ENCODE measurements around the gene KCNB1.
A peak's percentile ranks its signal among the peaks of the same experiment; 100 is the strongest.

KCNB1 gene

GRCh38 chr20:49408509-49409104 lies 73.9 kb downstream of the KCNB1 start:
- no peak overlapping the region for H2BK15ac ChIP-seq (ENCODE audit: low read length)
- H3K4ac ChIP-seq (ENCODE audit: low read length), result no peak overlapping the region
- H4K8ac ChIP-seq (ENCODE audit: low read depth, low read length), result no peak overlapping the region
- no peak for DNase-seq (ENCODE audit: low spot score)
- H3K23ac ChIP-seq (ENCODE audit: low read depth, low read length, poor library complexity), result no peak overlapping the region
- H2BK5ac ChIP-seq (ENCODE audit: low read length), result no peak overlapping the region
- H3K27me3 ChIP-seq (ENCODE audit: control insufficient read depth in 3 of 3, insufficient read depth in 3 of 3, low read depth in 1 of 3, low read length in 3 of 3), result peaks cover 0 to 5% (median 0%) of the 10 kb centered on the region in 3 experiments
- no peaks in the 10 kb centered on the region for H3K79me1 ChIP-seq (ENCODE audit: low read depth, low read length)
- H3K36me3 ChIP-seq (replicated peaks in 1 of 2; ENCODE audit: control insufficient read depth in 2 of 2, insufficient read depth in 2 of 2, low read length in 2 of 2), result no peaks in the 10 kb centered on the region
- H2AK5ac ChIP-seq (ENCODE audit: low read depth, low read length), result peak overlapping the region; percentile 25
- H2AFZ ChIP-seq (ENCODE audit: low read length), result no peak overlapping the region
- peaks cover 0 to 1% of the 10 kb centered on the region in 2 donors for H3K9me3 ChIP-seq (replicated peaks in 1 of 2; ENCODE audit: control insufficient read depth in 2 of 2, insufficient read depth in 1 of 2, low read depth in 1 of 2, low read length in 2 of 2)
- peaks cover 0 to 2% of the 10 kb centered on the region in 2 donors for H3K4me1 ChIP-seq (ENCODE audit: control insufficient read depth in 2 of 2, insufficient read depth in 1 of 2, low read depth in 1 of 2, low read length in 2 of 2)
- H3K18ac ChIP-seq (ENCODE audit: low read length), result no peak overlapping the region
- H3K27ac ChIP-seq (replicated peaks; ENCODE audit: low read length), result no peak overlapping the region
- H2BK12ac ChIP-seq (ENCODE audit: low read length), result no peak overlapping the region
- no CpG with 5 or more reads among the region's 11 CpGs for WGBS, 2 donors (ENCODE audit: extremely low coverage in 2 of 2, insufficient read length in 2 of 2, insufficient replicate concordance in 1 of 2)
- no peak overlapping the region for H3K9ac ChIP-seq (ENCODE audit: low read depth, low read length, poor library complexity)
- H3K14ac ChIP-seq (ENCODE audit: low read length), result no peak overlapping the region
- no peak overlapping the region for H3K4me2 ChIP-seq (ENCODE audit: insufficient read depth, low read length, poor library complexity, severe bottlenecking)
- no peak overlapping the region for H2BK120ac ChIP-seq (ENCODE audit: low read depth, low read length)
- H4K91ac ChIP-seq (ENCODE audit: low read depth, low read length, poor library complexity), result no peak overlapping the region
- no peak overlapping the region for H3K4me3 ChIP-seq (ENCODE audit: low read length in 2 of 2)

GRCh38 chr20:49406666-49407065 lies 75.8 kb downstream of the KCNB1 start:
- no peak overlapping the region for H3K9ac ChIP-seq (ENCODE audit: low read depth, low read length, poor library complexity)
- no peak overlapping the region for H2BK5ac ChIP-seq (ENCODE audit: low read length)
- no peaks in the 10 kb centered on the region for H3K27me3 ChIP-seq (ENCODE audit: control insufficient read depth in 3 of 3, insufficient read depth in 3 of 3, low read depth in 1 of 3, low read length in 3 of 3)
- no peak overlapping the region for H2AFZ ChIP-seq (ENCODE audit: low read length)
- no peak overlapping the region for H3K4me2 ChIP-seq (ENCODE audit: insufficient read depth, low read length, poor library complexity, severe bottlenecking)
- H3K27ac ChIP-seq (replicated peaks; ENCODE audit: low read length), result no peak overlapping the region
- H3K4me3 ChIP-seq (ENCODE audit: low read length in 2 of 2), result no peak overlapping the region
- no peak overlapping the region for H4K8ac ChIP-seq (ENCODE audit: low read depth, low read length)
- H3K9me3 ChIP-seq (replicated peaks in 1 of 2; ENCODE audit: control insufficient read depth in 2 of 2, insufficient read depth in 1 of 2, low read depth in 1 of 2, low read length in 2 of 2), result peaks cover 1 to 7% of the 10 kb centered on the region in 2 donors
- H3K23ac ChIP-seq (ENCODE audit: low read depth, low read length, poor library complexity), result no peak overlapping the region
- no peak for DNase-seq (ENCODE audit: low spot score)
- peaks cover 0 to 2% of the 10 kb centered on the region in 2 donors for H3K4me1 ChIP-seq (ENCODE audit: control insufficient read depth in 2 of 2, insufficient read depth in 1 of 2, low read depth in 1 of 2, low read length in 2 of 2)
- no peak overlapping the region for H2AK5ac ChIP-seq (ENCODE audit: low read depth, low read length)
- no peak overlapping the region for H3K4ac ChIP-seq (ENCODE audit: low read length)
- H2BK15ac ChIP-seq (ENCODE audit: low read length), result no peak overlapping the region
- H2BK120ac ChIP-seq (ENCODE audit: low read depth, low read length), result no peak overlapping the region
- no peaks in the 10 kb centered on the region for H3K36me3 ChIP-seq (replicated peaks in 1 of 2; ENCODE audit: control insufficient read depth in 2 of 2, insufficient read depth in 2 of 2, low read length in 2 of 2)
- no peak overlapping the region for H2BK12ac ChIP-seq (ENCODE audit: low read length)
- no CpG with 5 or more reads among the region's 9 CpGs for WGBS, 2 donors (ENCODE audit: extremely low coverage in 2 of 2, insufficient read length in 2 of 2, insufficient replicate concordance in 1 of 2)
- no peak overlapping the region for H3K14ac ChIP-seq (ENCODE audit: low read length)
- H3K79me1 ChIP-seq (ENCODE audit: low read depth, low read length), result no peaks in the 10 kb centered on the region
- H3K18ac ChIP-seq (ENCODE audit: low read length), result no peak overlapping the region
- no peak overlapping the region for H4K91ac ChIP-seq (ENCODE audit: low read depth, low read length, poor library complexity)

- H4K91ac ChIP-seq (ENCODE audit: low read depth, low read length, poor library complexity), result no peak overlapping the region
- H2AFZ ChIP-seq (ENCODE audit: low read length), result no peak overlapping the region
- H3K14ac ChIP-seq (ENCODE audit: low read length), result no peak overlapping the region
- H3K4ac ChIP-seq (ENCODE audit: low read length), result no peak overlapping the region
- H2BK12ac ChIP-seq (ENCODE audit: low read length), result no peak overlapping the region
- H2AK5ac ChIP-seq (ENCODE audit: low read depth, low read length), result no peak overlapping the region
- H3K9me3 ChIP-seq (replicated peaks in 1 of 2; ENCODE audit: control insufficient read depth in 2 of 2, insufficient read depth in 1 of 2, low read depth in 1 of 2, low read length in 2 of 2), result peaks cover 1 to 7% of the 10 kb centered on the region in 2 donors
- WGBS, 2 donors (ENCODE audit: extremely low coverage in 2 of 2, insufficient read length in 2 of 2, insufficient replicate concordance in 1 of 2), result no CpG with 5 or more reads among the region's 5 CpGs
- H3K9ac ChIP-seq (ENCODE audit: low read depth, low read length, poor library complexity), result no peak overlapping the region
- no peaks in the 10 kb centered on the region for H3K27me3 ChIP-seq (ENCODE audit: control insufficient read depth in 3 of 3, insufficient read depth in 3 of 3, low read depth in 1 of 3, low read length in 3 of 3)
- H3K4me2 ChIP-seq (ENCODE audit: insufficient read depth, low read length, poor library complexity, severe bottlenecking), result no peak overlapping the region
- peak overlapping the region in 1 of 2 donors; percentile 10 for H3K4me3 ChIP-seq (ENCODE audit: low read length in 2 of 2)
- no peak overlapping the region for H3K23ac ChIP-seq (ENCODE audit: low read depth, low read length, poor library complexity)
- no peak overlapping the region for H4K8ac ChIP-seq (ENCODE audit: low read depth, low read length)
- peaks cover 0 to 2% of the 10 kb centered on the region in 2 donors for H3K4me1 ChIP-seq (ENCODE audit: control insufficient read depth in 2 of 2, insufficient read depth in 1 of 2, low read depth in 1 of 2, low read length in 2 of 2)
- no peaks in the 10 kb centered on the region for H3K79me1 ChIP-seq (ENCODE audit: low read depth, low read length)
- H3K18ac ChIP-seq (ENCODE audit: low read length), result no peak overlapping the region
- no peak overlapping the region for H2BK15ac ChIP-seq (ENCODE audit: low read length)
- H3K36me3 ChIP-seq (replicated peaks in 1 of 2; ENCODE audit: control insufficient read depth in 2 of 2, insufficient read depth in 2 of 2, low read length in 2 of 2), result no peaks in the 10 kb centered on the region
- H2BK120ac ChIP-seq (ENCODE audit: low read depth, low read length), result no peak overlapping the region
- no peak overlapping the region for H3K27ac ChIP-seq (replicated peaks; ENCODE audit: low read length)
- no peak overlapping the region for H2BK5ac ChIP-seq (ENCODE audit: low read length)
- DNase-seq (ENCODE audit: low spot score), result no peak
Observed at GRCh38 chr20:49405696-49406095, 76.8 kb downstream of the KCNB1 start.

- Histone ChIP-seq H3K27me3 (ENCODE audit: control insufficient read depth in 3 of 3, insufficient read depth in 3 of 3, low read depth in 1 of 3, low read length in 3 of 3) (no peaks in the 10 kb centered on the region), H4K8ac (ENCODE audit: low read depth, low read length) (no peak overlapping the region), H3K4me3 (ENCODE audit: low read length in 2 of 2) (no peak overlapping the region), H2BK5ac (ENCODE audit: low read length) (no peak overlapping the region), H3K36me3 (replicated peaks in 1 of 2; ENCODE audit: control insufficient read depth in 2 of 2, insufficient read depth in 2 of 2, low read length in 2 of 2) (no peaks in the 10 kb centered on the region), H3K14ac (ENCODE audit: low read length) (no peak overlapping the region), H3K4ac (ENCODE audit: low read length) (no peak overlapping the region), H3K23ac (ENCODE audit: low read depth, low read length, poor library complexity) (no peak overlapping the region), H3K4me1 (ENCODE audit: control insufficient read depth in 2 of 2, insufficient read depth in 1 of 2, low read depth in 1 of 2, low read length in 2 of 2) (peaks cover 0 to 2% of the 10 kb centered on the region in 2 donors), H4K91ac (ENCODE audit: low read depth, low read length, poor library complexity) (no peak overlapping the region), H3K27ac (replicated peaks; ENCODE audit: low read length) (no peak overlapping the region), H3K9ac (ENCODE audit: low read depth, low read length, poor library complexity) (no peak overlapping the region), H2BK15ac (ENCODE audit: low read length) (no peak overlapping the region), H3K4me2 (ENCODE audit: insufficient read depth, low read length, poor library complexity, severe bottlenecking) (no peak overlapping the region), H3K9me3 (replicated peaks in 1 of 2; ENCODE audit: control insufficient read depth in 2 of 2, insufficient read depth in 1 of 2, low read depth in 1 of 2, low read length in 2 of 2) (peaks cover 1 to 7% of the 10 kb centered on the region in 2 donors), H2BK120ac (ENCODE audit: low read depth, low read length) (no peak overlapping the region), H2BK12ac (ENCODE audit: low read length) (no peak overlapping the region), H2AK5ac (ENCODE audit: low read depth, low read length) (no peak overlapping the region), H3K79me1 (ENCODE audit: low read depth, low read length) (no peaks in the 10 kb centered on the region), H2AFZ (ENCODE audit: low read length) (no peak overlapping the region), H3K18ac (ENCODE audit: low read length) (no peak overlapping the region)
- no CpG with 5 or more reads among the region's 8 CpGs for WGBS, 2 donors (ENCODE audit: extremely low coverage in 2 of 2, insufficient read length in 2 of 2, insufficient replicate concordance in 1 of 2)
- no peak for DNase-seq (ENCODE audit: low spot score)
Observed at GRCh38 chr20:49405062-49405683, 77.3 kb downstream of the KCNB1 start.
